Hypothalamus (tissue), 51 donors: Measurements from ENCODE around the gene ZCCHC7.
"Not testable (repeated sequence)": the region's sequence is repeated elsewhere in the genome, so short reads cannot be mapped to it uniquely, and the experiment has no call there.

Source experiments
- DNase-seq, 51 donors: peaks; one replicate each; lab custom pipeline; 2025; lab: John Stamatoyannopoulos, UW

The ZCCHC7 gene

GRCh38 chr9:37119907-37120842 lies at the start of gene ZCCHC7:
TSS of gene ZCCHC7 (plus strand) at chr9:37120574.
- DNase-seq: peak; percentile 85 to 100 (median 94)

- not testable (repeated sequence) for DNase-seq
Measured at GRCh38 chr9:37074790-37075189, 45.6 kb upstream of the ZCCHC7 start.

GRCh38 chr9:37079370-37080164 lies 40.8 kb upstream of the ZCCHC7 start:
- DNase-seq: peak; percentile 66 to 99 (median 89)

- DNase-seq: peak in 18 of 51 donors; percentile 15 to 56 (median 38)
Measured at GRCh38 chr9:37080165-37080628, 40.2 kb upstream of the ZCCHC7 start.

GRCh38 chr9:37081507-37081906 lies 38.9 kb upstream of the ZCCHC7 start:
- not testable (repeated sequence) for DNase-seq

GRCh38 chr9:37082214-37082765 lies 38.1 kb upstream of the ZCCHC7 start:
- no peak for DNase-seq

- DNase-seq: no peak
Measured at GRCh38 chr9:37083654-37084053, 36.7 kb upstream of the ZCCHC7 start.

- DNase-seq: no peak
Measured at GRCh38 chr9:37085233-37085632, 35.1 kb upstream of the ZCCHC7 start.

- not testable (repeated sequence) for DNase-seq
Measured at GRCh38 chr9:37092714-37093295, 27.6 kb upstream of the ZCCHC7 start.

- DNase-seq: no peak
Measured at GRCh38 chr9:37094751-37095150, 25.6 kb upstream of the ZCCHC7 start.

- no peak for DNase-seq
Measured at GRCh38 chr9:37096628-37097027, 23.7 kb upstream of the ZCCHC7 start.

- DNase-seq: no peak
Measured at GRCh38 chr9:37097294-37097693, 23.1 kb upstream of the ZCCHC7 start.

GRCh38 chr9:37100327-37100726 lies 20.0 kb upstream of the ZCCHC7 start:
- DNase-seq: no peak

GRCh38 chr9:37100741-37101140 lies 19.6 kb upstream of the ZCCHC7 start:
- no peak for DNase-seq

GRCh38 chr9:37102486-37102885 lies 17.9 kb upstream of the ZCCHC7 start:
- no peak for DNase-seq

- DNase-seq: no peak
Measured at GRCh38 chr9:37104183-37104889, 16.0 kb upstream of the ZCCHC7 start.

GRCh38 chr9:37105234-37105633 lies 15.1 kb upstream of the ZCCHC7 start:
- DNase-seq: no peak

- no peak for DNase-seq
Measured at GRCh38 chr9:37107701-37108100, 12.7 kb upstream of the ZCCHC7 start.

- DNase-seq: not testable (repeated sequence)
Measured at GRCh38 chr9:37114442-37114841, 5.9 kb upstream of the ZCCHC7 start.

- no peak for DNase-seq
Measured at GRCh38 chr9:37117956-37118355, 2.4 kb upstream of the ZCCHC7 start.
